Stimulated activated CD4-positive, alpha-beta T cell treated with anti-CD3 and anti-CD28 coated beads, Interleukin-2, amount 100 ng/mL, for 4 hours (primary cell): ENCODE data around the gene ARPC5L.

Experiments
- DNase-seq: peaks from one replicate; pipeline ENCODE4 v3.0.0-alpha.2; 2020; ENCODE audit warnings: low read depth

Gene ARPC5L

GRCh38 chr9:124868511-124869465, 6.9 kb downstream of the ARPC5L start:
- peak; percentile 90 for DNase-seq

DNA sequence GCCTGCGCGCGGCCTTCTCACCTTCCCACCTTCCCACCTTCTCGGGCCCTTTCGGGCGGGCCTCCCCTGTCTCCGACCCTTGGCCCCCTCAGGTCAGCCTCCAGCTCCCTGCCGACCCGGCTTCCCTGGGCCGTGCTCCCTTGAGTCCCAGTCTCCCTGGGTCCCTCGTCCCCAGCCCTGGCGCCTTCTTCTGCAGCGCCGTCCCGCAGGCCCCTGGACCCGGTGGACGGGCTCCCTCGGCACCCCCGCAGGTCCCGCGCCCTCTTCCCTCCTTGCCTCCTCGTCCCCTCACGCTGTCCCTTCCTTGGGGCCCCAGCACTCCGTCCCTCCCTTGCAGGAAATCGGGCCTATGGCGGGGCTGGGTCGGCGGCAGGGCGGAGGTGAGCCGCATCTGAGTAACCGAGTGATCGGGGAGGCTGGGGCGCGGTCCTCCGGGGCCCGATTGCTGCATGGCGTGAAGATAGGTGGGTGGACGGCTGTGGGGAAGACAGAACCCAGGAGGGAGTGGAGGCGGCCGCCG, 7.6 kb downstream of the ARPC5L start:
- peak; percentile 31 for DNase-seq

DNA sequence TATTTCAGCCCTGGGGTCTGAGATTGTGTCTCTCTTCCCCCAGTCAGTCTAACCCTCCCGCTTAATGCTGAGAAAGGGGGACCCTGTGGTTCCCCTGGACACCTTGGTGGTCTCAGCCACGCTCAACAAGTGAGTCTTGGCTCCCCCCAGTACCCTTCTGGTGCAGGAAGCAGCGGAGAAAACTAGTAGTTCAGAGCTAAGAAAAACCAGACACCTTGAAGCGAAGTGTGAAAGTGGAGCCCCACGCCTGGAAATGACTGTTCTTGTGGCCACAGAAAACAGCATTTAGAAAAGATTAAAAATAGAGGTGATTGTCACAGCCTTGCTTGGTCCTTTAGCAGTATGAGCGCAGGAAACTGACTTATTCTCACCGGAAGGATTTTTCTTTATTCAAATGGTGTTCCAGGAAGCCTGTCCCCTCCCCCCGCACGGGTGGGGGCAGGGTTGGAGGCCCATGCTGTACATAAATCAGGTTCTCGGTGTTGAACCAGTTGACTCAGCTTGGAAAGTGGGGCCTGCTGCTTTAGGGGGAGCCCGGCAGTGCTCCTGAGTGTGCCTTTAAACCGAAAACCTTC, 8.1 kb downstream of the ARPC5L start:
- DNase-seq = peak; percentile 85

GRCh38 chr9:124870723-124871122, 8.8 kb downstream of the ARPC5L start:
- no peak for DNase-seq

GRCh38 chr9:124871156-124871561, 9.2 kb downstream of the ARPC5L start:
- no peak for DNase-seq

- DNase-seq = no peak
Observed at GRCh38 chr9:124873664-124874063, 11.7 kb downstream of the ARPC5L start.

DNA sequence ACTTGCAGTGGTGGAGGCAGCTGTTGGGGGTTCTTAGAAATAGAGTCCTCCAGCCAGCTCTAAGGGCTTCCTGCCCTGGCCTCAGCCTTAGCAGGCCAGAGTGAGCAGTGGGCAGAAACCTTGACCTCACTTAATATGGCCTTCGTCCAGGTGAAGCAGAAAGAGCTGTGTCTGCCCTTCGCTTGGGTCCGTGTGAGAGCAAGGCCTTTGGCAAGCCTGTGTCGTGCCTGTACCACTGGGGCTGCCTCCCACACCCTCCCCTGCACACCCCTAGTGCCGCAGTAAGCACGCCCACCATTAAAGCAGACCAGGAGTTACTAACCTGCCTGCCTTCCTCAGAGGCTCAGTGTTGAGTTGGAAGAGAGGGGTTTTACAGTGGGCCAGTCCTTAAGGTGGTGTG, 13.6 kb downstream of the ARPC5L start:
- DNase-seq = no peak

DNA sequence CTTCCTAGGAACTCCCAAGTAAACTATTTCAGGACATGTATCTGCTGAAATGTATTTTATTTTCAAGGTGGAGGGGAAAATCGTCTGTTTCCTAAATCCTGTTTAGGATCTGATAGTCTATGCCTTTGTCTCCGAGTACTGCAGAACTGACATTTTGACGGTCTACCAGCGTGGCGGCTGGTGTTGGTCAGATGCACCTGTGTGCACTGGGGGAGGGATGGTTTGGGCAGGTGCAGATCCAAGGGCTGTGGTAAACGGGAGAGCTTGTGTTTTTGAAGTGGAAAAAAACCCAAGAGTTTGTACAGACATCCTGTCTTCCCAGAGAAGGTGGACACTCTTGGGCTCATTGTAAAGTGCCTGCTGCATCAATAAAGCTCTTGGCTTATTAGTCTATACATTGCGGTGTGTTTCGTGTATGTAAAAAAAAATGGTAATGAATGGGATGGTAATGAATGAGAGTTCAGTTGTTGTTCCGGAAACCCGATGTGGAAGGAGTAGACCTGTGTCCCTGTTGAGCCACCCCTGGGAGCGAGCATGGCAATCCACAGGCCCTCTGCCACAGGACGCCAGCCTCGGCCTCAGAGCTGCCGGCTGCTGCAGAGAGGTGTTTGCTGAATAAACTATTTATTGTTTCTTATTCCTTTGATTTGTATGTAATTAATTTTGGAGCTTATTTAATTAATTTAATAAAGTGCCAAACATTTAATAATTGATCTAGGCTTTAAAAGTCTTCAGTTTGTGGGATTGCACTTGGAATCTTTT, 15.3 kb downstream of the ARPC5L start:
- DNase-seq = no peak

GRCh38 chr9:124878021-124878420, 16.1 kb downstream of the ARPC5L start:
- no peak for DNase-seq

DNA sequence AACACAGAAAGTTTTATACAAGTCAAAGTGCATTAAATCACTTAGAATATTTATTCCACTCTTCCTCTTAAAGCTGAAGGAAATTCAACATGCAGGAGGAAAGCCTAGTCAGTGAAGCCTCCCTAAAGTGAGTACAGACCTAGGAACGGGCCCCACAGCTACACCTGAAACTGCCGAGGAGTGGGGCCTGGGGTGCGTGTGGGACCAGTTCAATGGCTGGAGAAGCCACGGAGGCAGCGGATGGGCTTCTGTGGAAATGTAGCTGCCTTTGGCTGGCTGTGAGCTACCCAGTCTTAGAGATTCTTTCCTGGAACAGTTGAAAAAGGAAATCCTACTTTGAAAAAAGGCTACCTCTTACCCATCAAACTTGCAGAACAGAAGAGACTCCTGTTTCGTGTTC, 16.6 kb downstream of the ARPC5L start:
- no peak for DNase-seq

DNA sequence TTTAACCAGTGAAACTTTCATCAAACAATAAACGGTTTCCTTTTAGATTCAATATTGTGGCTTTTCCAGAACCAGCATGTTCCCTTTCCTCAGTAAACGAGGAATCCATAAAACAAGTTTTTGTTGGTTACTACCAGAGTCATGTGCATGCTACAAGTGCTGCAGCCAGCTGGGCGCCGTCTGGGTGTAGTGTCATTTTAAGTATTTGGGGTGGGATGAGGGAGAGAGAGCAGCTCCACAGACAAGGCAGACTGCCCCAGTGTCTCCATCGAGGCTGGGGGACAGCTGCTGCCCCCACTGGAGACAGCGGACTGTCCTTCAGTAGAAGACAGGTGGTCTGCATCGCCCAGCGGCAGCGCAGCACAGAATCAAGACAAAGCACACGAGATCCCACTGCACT, 17.3 kb downstream of the ARPC5L start:
- DNase-seq = no peak

GRCh38 chr9:124880501-124880900, 18.6 kb downstream of the ARPC5L start:
- DNase-seq = no peak

GRCh38 chr9:124881138-124881743, 19.3 kb downstream of the ARPC5L start:
- DNase-seq = no peak

DNA sequence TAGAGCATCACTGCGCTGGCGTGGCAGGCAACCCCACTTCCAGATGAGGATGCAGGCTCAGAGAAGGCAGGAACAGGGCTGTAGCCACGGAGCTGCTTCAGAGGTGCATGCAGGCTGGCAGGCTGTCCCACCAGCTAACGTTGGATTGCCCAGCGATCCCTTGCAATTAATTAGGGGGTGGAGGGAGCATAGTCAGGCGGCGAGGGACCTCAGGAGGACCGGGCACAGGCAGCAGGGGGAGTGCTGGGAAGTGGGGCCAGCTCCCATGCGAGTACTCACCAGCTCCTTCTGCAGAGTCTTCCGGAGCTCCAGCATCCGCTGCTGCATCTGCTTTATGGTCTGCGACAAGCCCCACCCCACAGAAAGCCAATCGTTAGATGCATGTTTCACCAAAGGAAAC, 20.3 kb downstream of the ARPC5L start:
- DNase-seq = no peak

DNA sequence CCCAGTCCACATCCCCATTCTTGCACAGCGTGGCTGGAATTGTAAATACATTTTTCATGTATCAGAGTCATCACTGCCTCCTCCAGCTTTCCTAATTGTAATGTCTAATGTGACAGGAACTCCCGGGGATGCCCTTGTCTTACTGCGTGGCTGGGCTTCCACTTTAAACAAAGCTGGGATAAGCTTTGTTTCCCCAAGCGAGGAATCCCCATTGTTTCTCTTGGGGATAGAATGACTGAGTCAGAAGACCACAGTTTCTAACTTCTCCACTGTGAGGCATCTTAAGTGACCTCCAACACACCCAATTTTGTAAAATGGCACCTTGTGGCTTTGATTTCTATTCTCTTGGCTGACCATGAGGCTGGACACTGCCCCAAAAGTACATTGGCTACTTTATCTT, 22.4 kb downstream of the ARPC5L start:
- no peak for DNase-seq

DNA sequence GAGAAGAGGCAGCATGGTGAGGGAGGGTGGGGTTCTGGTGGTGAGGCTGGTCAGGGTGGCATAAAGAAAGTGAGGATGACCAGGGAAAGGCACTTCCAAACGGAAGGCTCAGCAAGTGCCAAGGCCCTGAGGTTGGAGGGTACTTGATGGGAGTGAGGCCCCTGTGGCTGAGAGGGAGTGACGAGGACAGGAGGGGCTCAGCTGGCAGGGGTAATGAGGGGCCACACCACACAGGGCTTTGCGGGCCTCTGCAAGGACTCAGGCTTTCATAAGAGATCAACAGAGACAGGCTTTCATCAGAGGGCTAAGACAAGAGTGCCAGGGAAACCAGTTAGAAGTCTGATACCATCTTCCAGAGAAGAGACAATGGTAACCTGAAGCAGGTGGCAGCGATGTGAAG, 23.6 kb downstream of the ARPC5L start:
- no peak for DNase-seq

DNA sequence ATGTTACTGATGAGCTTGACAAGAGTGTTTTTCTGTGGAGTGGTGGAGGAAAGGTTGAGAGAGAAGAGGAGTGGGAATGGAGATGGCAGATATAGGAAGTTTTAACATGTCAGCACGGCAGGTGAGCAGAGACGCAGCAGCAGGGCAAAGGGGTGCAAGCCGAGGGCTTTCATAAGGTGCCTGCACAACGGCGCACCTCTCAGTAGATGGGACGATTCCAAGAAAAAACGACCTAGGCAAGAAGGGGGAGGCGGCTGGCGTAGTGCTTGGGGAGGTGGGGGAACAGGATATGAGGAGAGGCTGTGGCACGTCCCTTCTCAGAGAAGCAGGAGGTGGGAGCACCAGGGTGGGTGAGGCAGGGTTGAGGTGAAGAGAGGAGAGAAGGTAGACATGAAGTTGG, 24.5 kb downstream of the ARPC5L start:
- no peak for DNase-seq

GRCh38 chr9:124886866-124887492, 25.0 kb downstream of the ARPC5L start:
- no peak for DNase-seq

- DNase-seq = no peak
Observed at GRCh38 chr9:124887832-124888231, 25.9 kb downstream of the ARPC5L start.

DNA sequence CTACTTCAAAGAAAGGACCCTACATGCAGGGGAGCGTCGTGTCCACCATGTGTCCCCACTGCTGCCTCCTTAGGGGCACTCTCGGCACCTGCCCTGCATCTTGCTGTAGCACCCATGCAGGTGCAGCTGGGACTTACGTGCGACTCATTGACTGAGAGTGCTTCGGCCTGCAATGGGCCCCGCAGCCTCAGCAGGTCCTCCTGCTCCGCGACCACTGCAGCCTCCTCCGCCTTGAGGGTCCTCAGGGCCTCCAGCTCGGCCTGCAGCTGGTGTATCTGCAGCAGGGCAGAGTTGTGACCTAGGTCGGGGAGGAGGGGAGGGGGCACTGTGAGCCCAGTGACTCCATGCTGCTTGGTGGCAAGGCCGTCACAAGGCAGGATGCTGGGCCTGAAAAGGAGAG, 27.1 kb downstream of the ARPC5L start:
- no peak for DNase-seq

DNA sequence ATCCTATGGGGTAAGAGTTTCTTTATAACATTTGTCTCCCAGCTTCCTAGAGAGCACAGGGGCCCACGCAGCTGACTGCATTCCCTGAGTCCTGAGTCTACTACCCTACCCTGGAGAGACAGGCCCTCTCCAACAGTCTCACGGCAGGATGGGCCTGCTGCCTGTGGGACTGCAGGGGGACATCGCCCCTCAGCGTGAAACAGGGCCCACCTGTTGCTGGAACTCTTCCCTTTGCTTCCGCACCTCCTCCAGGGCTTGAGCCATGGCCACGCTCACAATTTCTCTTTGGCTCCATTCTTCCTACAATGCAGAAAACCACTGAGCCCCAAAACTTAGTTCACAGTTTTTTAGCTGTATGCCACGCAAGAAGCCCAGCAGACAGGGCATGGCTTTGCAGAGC, 28.2 kb downstream of the ARPC5L start:
- no peak for DNase-seq
